GM12878 (cell line): Measurements from ENCODE around the gene CTPS1. TPM values are rescaled to one million over a fixed set of nuclear protein-coding genes. Genes with fewer than 3 reads are reported as not detected.

Experiments used
- ATAC-seq: fragments of 200-7000 bp; cut with Tn5 transposase; 3 replicates; pipeline ENCODE4 v1.9.1; 2020; ENCODE audit warnings: mild to moderate bottlenecking, moderate library complexity
- BruUV-seq: library from RNA; stranded (reverse); fragments of 400-500 nt; replicated peaks from 2 replicates; lab custom pipeline; 2021; lab: Mats Ljungman, UMichigan
- CTCF ChIA-PET: fragments of 300-600 bp; sonication (Branson Sonifier 250); formaldehyde crosslinking; extraction: SDS; loops from one replicate; lab custom pipeline; 2021; ENCODE audit warnings: inconsistent platforms; lab: Yijun Ruan, JAX
- POLR2A ChIA-PET: fragments of 350-600 bp; formaldehyde crosslinking; extraction: SDS; loops from one replicate; lab custom pipeline; 2021; ENCODE audit warnings: inconsistent platforms; lab: Charles Lee
- RAD21 ChIA-PET: fragments of 300-600 bp; sonication (Branson Sonifier 250); formaldehyde crosslinking; loops from one replicate; lab custom pipeline; 2023; ENCODE audit warnings: antibody characterized with exemption; ENCODE audit not compliant: unreplicated experiment; lab: Charles Lee
- SMC1A ChIA-PET: fragments of 300-600 bp; sonication (Branson Sonifier 250); formaldehyde crosslinking; loops from one replicate; lab custom pipeline; 2023; ENCODE audit not compliant: unreplicated experiment, uncharacterized antibody; lab: Charles Lee
- DNase-seq: peaks from one replicate; pipeline ENCODE4 v3.0.0-alpha.2; 2011; ENCODE audit warnings: low read depth, low spot score
- FAIRE-seq: peaks from 3 replicates; lab custom pipeline; 2011; peaks lifted over from hg19 to GRCh38; lab: Jason Lieb, UNC
- H2AFZ ChIP-seq: 2 replicates; pipeline ENCODE4 v1.6.0; 2011; ENCODE audit warnings: low read depth, low read length, control low read depth; ENCODE audit not compliant: control insufficient read depth
- H3K27ac ChIP-seq: 2 replicates; pipeline ENCODE4 v1.5.1; 2011; ENCODE audit warnings: control low read depth; ENCODE audit not compliant: control insufficient read depth, insufficient read depth
- H3K27me3 ChIP-seq, 2 experiments: replicated peaks in 1 of 2; 2 replicates each; pipeline versions ENCODE4 v1.6.0 to v1.6.1; 2011; ENCODE audit warnings: low read length in 1 of 2; ENCODE audit not compliant: control insufficient read depth in 2 of 2, insufficient read depth in 2 of 2
- H3K36me3 ChIP-seq, 2 experiments: 2 replicates each; pipeline ENCODE4 v1.5.1; 2011; ENCODE audit warnings: low read length in 1 of 2; ENCODE audit not compliant: control insufficient read depth in 2 of 2, insufficient read depth in 2 of 2
- H3K4me1 ChIP-seq: 2 replicates; pipeline ENCODE4 v1.6.1; 2011; ENCODE audit warnings: mild to moderate bottlenecking, low read length, moderate library complexity, mixed read lengths; ENCODE audit not compliant: control insufficient read depth, insufficient read depth
- H3K4me2 ChIP-seq: 2 replicates; pipeline ENCODE4 v1.6.0; 2011; ENCODE audit warnings: control low read depth; ENCODE audit not compliant: control insufficient read depth, insufficient read depth
- H3K4me3 ChIP-seq: fragments of 200-600 bp; sonication (generic); 2 replicates; pipeline ENCODE4 v1.5.1; 2016
- H3K79me2 ChIP-seq: 2 replicates; pipeline ENCODE4 v1.6.0; 2011; ENCODE audit warnings: low read length; ENCODE audit not compliant: control insufficient read depth, insufficient read depth
- H3K9ac ChIP-seq: 2 replicates; pipeline ENCODE4 v1.8.0; 2011; ENCODE audit warnings: low read length, control low read depth, mixed read lengths; ENCODE audit not compliant: control insufficient read depth, insufficient read depth
- H3K9me3 ChIP-seq: replicated peaks from 3 replicates; pipeline ENCODE4 v1.5.1; 2011; ENCODE audit warnings: mild to moderate bottlenecking, low read length; ENCODE audit not compliant: control insufficient read depth, insufficient read depth
- H4K20me1 ChIP-seq: 2 replicates; pipeline ENCODE4 v1.6.0; 2011; ENCODE audit not compliant: control insufficient read depth, insufficient read depth
- BACH1 ChIP-seq: fragments of 450-650 bp; IDR thresholded peaks from 2 replicates; pipeline ENCODE4 v1.6.1; 2017; ENCODE audit warnings: mild to moderate bottlenecking, borderline replicate concordance
- BCLAF1 ChIP-seq: fragments of 450-650 bp; IDR thresholded peaks from 2 replicates; pipeline ENCODE4 v1.6.1; 2017; ENCODE audit warnings: antibody characterized with exemption, mild to moderate bottlenecking, moderate library complexity
- ETV6 ChIP-seq, 2 experiments: fragments of 450-650 bp in 1 of 2; IDR thresholded peaks in 1 of 2; conservative IDR thresholded peaks in 1 of 2; 2 replicates each; pipeline ENCODE4 v1.6.1; 2014; ENCODE audit warnings: antibody characterized with exemption in 1 of 2, borderline replicate concordance in 1 of 2, low read depth in 1 of 2, mild to moderate bottlenecking in 1 of 2, moderate library complexity in 1 of 2
- JUND ChIP-seq: IDR thresholded peaks from 2 replicates; pipeline ENCODE4 v1.6.1; 2012; ENCODE audit warnings: low read depth, mild to moderate bottlenecking, low read length, improper control_type of control experiment, moderate library complexity
- NRF1 ChIP-seq: conservative IDR thresholded peaks from 2 replicates; pipeline ENCODE4 v1.6.1; 2011; ENCODE audit warnings: mild to moderate bottlenecking, low read depth, low read length, improper control_type of control experiment
- PAX5 ChIP-seq: IDR thresholded peaks from 2 replicates; pipeline ENCODE4 v1.6.1; 2011; ENCODE audit warnings: low read depth, low read length, borderline replicate concordance
- RCOR1 ChIP-seq: conservative IDR thresholded peaks from 2 replicates; pipeline ENCODE4 v1.6.1; 2012; ENCODE audit warnings: low read depth, low read length, improper control_type of control experiment
- SPI1 ChIP-seq: IDR thresholded peaks from 2 replicates; pipeline ENCODE4 v1.6.1; 2011; ENCODE audit warnings: low read depth, mild to moderate bottlenecking, low read length, moderate library complexity, borderline replicate concordance; ENCODE audit not compliant: insufficient read depth
- TCF3 ChIP-seq: IDR thresholded peaks from 2 replicates; pipeline ENCODE4 v1.6.1; 2012; ENCODE audit warnings: low read depth, mild to moderate bottlenecking, low read length, borderline replicate concordance; ENCODE audit not compliant: insufficient read depth
- ZBTB40 ChIP-seq: fragments of 450-650 bp; IDR thresholded peaks from 2 replicates; pipeline ENCODE4 v1.6.1; 2016; ENCODE audit warnings: mild to moderate bottlenecking, moderate library complexity, borderline replicate concordance
- WGBS: methylation state at CpG from one replicate; pipeline ENCODE4 v1.1.6; 2016; ENCODE audit warnings: low lambda C conversion rate; ENCODE audit not compliant: insufficient replicate concordance, insufficient coverage; ENCODE audit errors: missing lambda C conversion rate; 5-methylcytosine and 5-hydroxymethylcytosine counted together
- in situ Hi-C: fragments of 300-500 bp; cut with MboI; formaldehyde crosslinking; loops from 9 replicates; pipeline ENCODE4 v1.14.3; 2018; ENCODE audit warnings: mixed read lengths
- intact Hi-C: fragments of 100-400 bp; cut with micrococcal nuclease; formaldehyde crosslinking; loops from one replicate; pipeline ENCODE4 v1.14.2; 2022; ENCODE audit not compliant: unreplicated experiment
- polyA plus RNA-seq, 11 experiments: library from polyadenylated mRNA; depleted of rRNA in 4 of 11; unstranded in 6 of 11; stranded (reverse) in 5 of 11; fragments of >200 nt; fragmentation: Nextera tagmentation in 4 of 11; fragmentation: Illumina TruSeq in 1 of 11; extraction: Ambion mirVana in 4 of 11; extraction: Trizol in 1 of 11; gene quantifications; 1 replicate in 1 of 11; 2 replicates in 10 of 11; pipeline versions ENCODE4 v1.2.1 to v1.2.3, GENCODE V29; 2011 to 2016; ENCODE audit warnings: inconsistent platforms in 2 of 11, missing spikeins in 2 of 11, low read depth in 1 of 11
- total RNA-seq, 4 experiments: library from RNA; depleted of rRNA in 3 of 4; stranded (reverse); fragments of >200 nt in 3 of 4; fragmentation: Illumina TruSeq in 1 of 4; extraction: Trizol in 1 of 4; gene quantifications; 2 replicates each; pipeline versions ENCODE4 v1.2.1 to v1.2.3, GENCODE V29; 2013 to 2021

Gene CTPS1
- total and polyA plus RNA-seq, 10 of the 15 experiments (the other 5 are each of a cell fraction or from before 2014, with no cell fraction given) = 27.5 to 106 (median 62.8) TPM

GRCh38 chr1:41045740-41046139 is 66.2 kb downstream of the CTPS1 start:
- CTCF ChIA-PET = no interaction called here
- no peaks in the 10 kb centered on the region for H4K20me1 ChIP-seq
- H3K9me3 ChIP-seq = no peaks in the 10 kb centered on the region
- no peak overlapping the region for H2AFZ ChIP-seq
- intact Hi-C loops (no loop called here), in situ Hi-C loops (no loop called here)
- H3K4me2 ChIP-seq = no peak overlapping the region
- no TSS peak for BruUV-seq
- H3K79me2 ChIP-seq = no peaks in the 10 kb centered on the region
- no peak overlapping the region for H3K4me3 ChIP-seq
- TF ChIP-seq BCLAF1 (no peak), NRF1 (no peak), ETV6 (conservative IDR thresholded peaks at IDR 0.05 in 1 of 2, IDR thresholded peaks at IDR 0.05 in 1 of 2; ENCODE audit: borderline replicate concordance in 1 of 2, low read depth in 1 of 2) (no peak), SPI1 (no peak), ZBTB40 (no peak), BACH1 (no peak), JUND (no peak), PAX5 (no peak), RCOR1 (no peak), TCF3 (no peak)
- TF ChIP-seq, all 136 proteins: peak for 0
- no peak for FAIRE-seq
- 96% methylated on average over 5 of the region's 5 CpGs for WGBS
- Histone ChIP-seq H3K27ac (no peak overlapping the region), H3K27me3 (no peaks in the 10 kb centered on the region), H3K4me1 (no peaks in the 10 kb centered on the region), H3K9ac (no peak overlapping the region), H3K36me3 (peaks cover 8 to 15% of the 10 kb centered on the region in 2 experiments; a peak in 3 of 4 replicates)
- DNase-seq = no peak
- ChIA-PET RAD21 (no interaction called here), POLR2A (no interaction called here), SMC1A (no interaction called here)
- no peak for ATAC-seq
